ENCODE results near the gene ANAPC1.
"Not testable (repeated sequence)": the region's sequence is repeated elsewhere in the genome, so short reads cannot be mapped to it uniquely, and the experiment has no call there.

ANAPC1 gene

DNA sequence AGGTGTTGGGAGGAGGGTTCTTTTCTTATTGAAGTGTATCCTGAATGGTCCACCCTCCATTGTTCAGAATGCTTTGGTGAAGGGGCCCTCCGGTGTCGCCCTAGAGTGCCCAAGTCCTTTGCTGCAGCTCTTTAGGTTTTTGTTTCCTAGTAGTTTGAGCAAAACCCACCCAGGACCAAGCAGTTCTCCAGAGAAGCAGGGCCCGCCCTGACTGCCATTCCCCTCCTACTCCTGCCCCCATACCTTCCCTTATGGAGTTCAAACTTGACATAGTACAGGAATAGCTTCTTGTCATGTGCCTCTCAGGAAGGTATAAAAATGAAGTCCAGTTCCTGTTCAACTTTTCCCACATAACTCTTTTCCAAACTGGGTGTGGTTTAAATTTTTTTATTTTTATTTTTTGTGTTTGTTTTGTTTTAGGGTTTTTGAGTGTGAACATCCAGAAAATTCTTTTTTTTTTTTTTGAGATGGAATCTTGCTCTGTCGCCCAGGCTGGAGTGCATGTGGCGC is 20.0 kb upstream of the ANAPC1 start:
- no peak for DNase-seq

DNA sequence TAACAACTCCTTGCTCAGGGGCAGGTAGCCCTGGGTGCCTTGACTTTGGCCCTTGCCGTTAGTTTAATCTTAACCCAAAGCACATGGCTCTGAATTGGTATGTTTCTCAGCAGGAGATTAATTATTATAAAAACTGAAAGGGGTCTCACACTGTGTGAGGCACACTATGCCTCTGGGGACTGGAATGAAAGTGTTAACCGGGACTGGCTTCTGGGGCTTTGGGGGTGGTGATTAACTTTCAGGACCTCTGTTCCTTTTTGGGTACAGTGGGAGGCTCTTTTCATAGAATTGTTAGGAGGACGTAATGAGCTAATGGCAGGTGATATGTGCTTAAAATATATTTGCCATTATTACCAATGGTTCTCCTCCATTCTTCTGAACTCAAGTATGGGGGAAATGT is 19.5 kb upstream of the ANAPC1 start:
- DNase-seq: no peak

DNA sequence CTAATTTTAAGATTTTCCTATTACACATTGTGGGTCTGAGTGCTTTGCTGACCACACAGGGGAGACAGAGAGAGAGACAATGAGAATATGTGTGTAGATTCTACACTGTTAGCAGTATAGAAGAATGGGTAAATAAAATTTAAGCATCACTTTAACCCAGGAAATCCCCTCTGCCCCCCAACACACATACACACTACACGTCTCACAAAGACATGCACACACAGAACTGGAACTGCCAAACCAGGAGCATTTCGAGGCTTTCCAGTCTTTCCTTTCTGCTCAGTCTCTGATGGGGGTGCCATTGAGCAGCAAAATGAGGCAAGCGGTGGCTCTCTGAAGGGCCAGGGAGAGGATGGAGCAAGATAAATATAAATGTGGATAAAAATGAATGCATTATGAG is 16.9 kb upstream of the ANAPC1 start:
- peak in 4 of 14 donors; percentile 17 to 33 (median 20) for DNase-seq

DNA sequence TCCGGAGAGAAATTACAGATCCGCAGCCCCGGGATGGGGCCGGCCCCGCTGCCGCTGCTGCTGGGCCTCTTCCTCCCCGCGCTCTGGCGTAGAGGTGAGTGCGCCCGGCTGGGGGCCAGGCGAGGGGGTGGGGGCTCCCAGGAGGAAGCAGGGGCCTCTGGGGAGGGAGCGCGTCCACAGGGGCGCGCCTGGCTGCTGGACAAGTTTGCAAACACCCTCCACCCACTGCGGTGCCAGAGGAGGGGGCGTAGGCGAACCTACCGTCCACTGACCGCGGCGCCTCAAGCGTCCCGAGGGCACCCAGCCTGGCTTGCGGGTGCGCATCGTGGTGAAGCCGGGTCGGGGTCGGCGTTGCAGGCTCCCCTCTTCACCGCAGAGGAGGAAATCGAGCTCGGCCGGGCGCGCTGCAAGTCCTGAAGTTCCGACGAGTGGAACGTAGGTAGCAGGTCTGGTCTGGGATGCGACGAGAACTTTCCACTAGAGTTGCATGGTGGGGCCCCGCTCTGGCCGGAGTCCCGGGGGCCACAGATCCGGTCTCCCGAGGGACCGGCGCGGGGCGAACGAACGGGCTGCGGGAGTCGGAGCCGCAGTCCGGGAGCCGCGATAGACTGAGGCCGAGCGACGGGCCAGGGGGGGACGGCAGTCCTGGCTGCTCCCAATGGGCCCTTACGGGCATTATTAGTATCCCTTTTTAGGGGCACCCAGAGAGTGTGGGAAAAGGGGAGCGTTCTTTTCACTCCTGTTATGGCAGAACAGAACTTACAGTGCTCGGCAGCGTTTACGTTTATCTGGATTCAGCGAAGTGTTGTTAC is 14.9 kb upstream of the ANAPC1 start:
- DNase-seq: peak in 3 of 14 donors; percentile 53 to 71 (median 58)

- DNase-seq: peak in 13 of 14 donors; percentile 33 to 89 (median 81)
Observed at GRCh38 chr2:111897924-111898702, 14.1 kb upstream of the ANAPC1 start, which contains the start of gene MERTK. MERTK (plus strand) TSS chr2:111898607; CDS start chr2:111898736, 129 bp downstream.

GRCh38 chr2:111897630-111897923 is 13.6 kb upstream of the ANAPC1 start:
- DNase-seq: no peak

- no peak for DNase-seq
Observed at GRCh38 chr2:111896576-111896975, 12.6 kb upstream of the ANAPC1 start.

- DNase-seq: no peak
Observed at GRCh38 chr2:111896024-111896423, 12.0 kb upstream of the ANAPC1 start.

- DNase-seq: no peak
Observed at GRCh38 chr2:111884592-111884964, 585 bp upstream of the ANAPC1 start.

GRCh38 chr2:111872806-111873205 is 11.2 kb downstream of the ANAPC1 start:
- not testable (repeated sequence) for DNase-seq

DNA sequence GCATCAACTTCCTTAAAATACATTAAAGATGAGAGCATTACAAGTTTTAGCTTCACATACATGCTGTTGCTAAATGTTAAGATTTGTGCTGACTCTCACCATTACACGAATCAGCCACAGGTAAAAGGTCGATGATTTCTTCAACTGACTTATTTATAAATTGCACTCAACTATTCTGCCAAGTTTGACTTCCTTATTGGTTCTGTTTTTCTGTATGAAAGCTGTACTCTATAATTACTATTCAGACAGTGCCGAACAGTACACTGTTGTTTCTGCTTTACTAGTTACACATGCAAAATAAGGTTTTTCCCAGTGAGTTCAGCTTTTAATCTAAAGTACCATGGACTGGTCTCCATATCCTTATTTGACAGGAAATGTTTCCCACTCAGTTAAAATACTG is 18.9 kb downstream of the ANAPC1 start:
- DNase-seq: not testable (repeated sequence)

DNA sequence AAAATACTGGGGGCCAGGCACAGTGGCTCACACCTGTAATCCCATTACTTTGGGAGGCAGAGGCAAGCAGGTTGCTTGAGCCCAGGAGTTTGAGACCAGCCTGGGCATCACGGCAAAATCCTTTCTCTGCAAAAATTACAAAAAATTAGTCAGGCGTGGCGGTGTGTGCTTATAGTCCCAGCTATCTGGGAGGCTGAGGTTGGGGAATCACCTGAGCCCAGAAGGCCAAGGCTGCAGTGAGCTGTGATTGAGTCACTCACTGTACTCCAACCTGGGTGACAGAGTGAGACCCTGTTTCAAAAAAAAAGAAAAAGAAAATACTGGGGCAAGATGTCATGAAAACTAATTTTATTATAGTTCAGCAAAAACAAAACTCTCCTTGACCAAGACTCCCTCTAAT is 24.0 kb downstream of the ANAPC1 start:
- DNase-seq: not testable (repeated sequence)

DNA sequence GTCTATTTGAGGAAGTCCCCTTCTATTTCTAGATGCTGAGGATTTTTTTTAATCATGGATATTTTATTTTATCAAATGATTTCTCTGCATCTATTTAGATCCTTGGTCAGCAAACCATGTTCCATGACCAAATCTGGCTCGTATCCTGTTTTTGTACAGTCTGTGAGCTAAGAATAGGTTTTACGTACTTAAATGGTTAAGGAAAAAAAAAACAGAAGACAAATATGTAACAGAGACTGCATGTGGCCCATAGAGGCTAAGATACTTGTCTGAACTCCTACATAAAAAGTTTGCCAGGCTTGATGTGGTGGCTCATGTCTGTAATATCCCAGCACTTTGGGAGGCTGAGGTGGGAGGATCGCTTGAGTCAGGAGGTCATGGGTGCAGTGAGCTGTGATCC is 31.4 kb downstream of the ANAPC1 start:
- not testable (repeated sequence) for DNase-seq

DNA sequence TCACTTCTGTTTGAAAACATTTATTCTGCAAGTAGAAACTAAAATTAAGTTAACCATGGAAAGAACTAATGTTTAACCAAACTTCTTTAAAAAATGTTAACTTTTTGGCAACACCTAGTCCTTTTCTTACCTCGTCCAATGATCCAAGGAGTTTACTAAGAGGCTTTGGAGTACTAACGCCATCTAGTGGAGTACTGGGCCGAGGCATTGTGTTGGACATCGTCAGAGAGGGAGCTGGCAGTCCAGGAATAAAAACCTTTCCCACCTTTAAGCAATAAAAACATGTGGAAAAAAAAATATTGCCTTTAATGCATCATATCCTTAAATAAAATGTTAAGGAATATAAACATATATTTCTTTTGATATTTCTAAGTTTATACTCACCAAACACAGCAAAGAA is 33.3 kb downstream of the ANAPC1 start:
- peak in 1 of 14 donors; percentile 0 for DNase-seq

DNA sequence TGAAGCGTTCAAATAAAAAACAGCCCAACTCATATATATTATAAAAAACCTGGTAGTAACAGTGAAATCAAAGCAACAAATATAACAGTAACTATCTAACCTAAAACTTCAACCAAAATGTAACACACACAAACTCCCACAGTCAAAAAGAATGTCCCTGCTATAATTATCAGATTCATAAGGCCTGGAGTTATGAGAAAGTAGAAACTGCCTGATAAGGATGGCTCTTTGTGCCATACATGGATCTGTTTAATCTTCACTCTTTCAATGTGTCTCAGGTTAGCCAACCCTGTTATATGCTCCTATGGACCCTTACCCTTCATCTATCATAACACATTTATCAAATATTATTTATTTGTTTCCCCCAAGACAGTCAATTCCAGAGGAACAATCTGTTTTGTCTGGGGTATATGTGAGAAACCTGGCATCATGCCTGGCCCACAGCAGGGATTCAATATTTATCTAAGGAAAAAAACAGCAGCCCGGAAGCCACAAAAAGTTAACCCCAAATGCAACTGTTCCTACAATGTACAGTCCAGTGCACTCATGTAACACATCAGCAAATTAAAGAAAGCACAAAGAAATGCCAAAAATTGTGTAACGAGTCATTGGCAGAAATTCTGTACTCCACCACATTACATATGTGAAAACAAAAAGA is 44.2 kb downstream of the ANAPC1 start:
- not testable (repeated sequence) for DNase-seq

DNA sequence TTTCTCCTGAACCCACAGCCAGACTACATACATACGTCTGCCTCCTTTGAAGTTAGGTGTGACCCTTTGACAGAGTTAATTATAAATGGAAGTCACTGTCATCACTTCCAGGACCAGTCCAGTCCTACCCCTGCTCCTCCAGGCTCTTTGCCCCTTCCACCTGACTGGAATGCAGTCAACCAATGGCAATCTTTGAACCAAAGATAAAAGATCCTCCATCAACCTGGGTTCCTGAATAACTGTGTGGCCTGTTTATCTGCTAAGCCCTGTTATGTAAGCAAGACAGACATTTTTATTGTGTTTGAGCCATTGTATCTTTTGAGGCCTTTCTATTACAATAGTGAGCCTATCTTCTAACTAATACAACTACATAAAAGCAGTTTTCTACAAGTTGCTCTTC is 45.0 kb downstream of the ANAPC1 start:
- not testable (repeated sequence) for DNase-seq

DNA sequence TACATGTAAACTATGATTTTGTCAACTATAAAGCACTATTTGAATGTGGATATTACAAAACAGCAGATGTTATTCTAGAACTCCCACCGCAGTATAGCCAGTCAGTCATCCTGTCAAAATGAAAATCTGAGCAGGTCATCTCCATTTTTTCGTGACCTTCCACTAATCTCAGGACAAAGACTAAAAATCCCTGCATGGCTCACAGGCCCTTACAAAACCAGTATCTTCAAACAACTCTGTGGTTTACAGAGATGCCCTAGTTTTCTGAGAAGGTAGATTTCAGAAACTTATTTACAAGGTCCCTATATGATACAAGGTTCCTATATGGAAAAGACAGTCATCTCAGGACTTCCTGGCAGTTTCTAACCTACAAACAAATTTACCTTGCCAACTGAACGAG is 49.8 kb downstream of the ANAPC1 start:
- not testable (repeated sequence) for DNase-seq

DNA sequence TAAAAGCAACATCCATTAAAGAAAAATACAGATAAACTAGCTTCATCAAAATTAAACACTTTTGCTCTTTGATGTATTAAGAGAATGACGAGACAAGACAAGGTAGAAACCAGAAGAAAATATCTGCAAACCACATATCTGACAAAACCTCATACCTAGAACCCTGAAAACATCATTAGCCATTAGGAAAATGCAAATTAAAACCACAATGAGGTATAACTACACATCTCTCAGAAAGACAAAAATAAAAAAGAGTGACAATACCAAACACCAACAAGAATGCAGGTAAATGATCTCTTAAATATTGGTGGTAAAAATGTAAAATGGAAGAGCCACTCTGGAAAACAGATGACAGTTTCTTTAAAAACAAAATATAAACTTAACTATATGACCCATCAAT is 53.5 kb downstream of the ANAPC1 start:
- not testable (repeated sequence) for DNase-seq

DNA sequence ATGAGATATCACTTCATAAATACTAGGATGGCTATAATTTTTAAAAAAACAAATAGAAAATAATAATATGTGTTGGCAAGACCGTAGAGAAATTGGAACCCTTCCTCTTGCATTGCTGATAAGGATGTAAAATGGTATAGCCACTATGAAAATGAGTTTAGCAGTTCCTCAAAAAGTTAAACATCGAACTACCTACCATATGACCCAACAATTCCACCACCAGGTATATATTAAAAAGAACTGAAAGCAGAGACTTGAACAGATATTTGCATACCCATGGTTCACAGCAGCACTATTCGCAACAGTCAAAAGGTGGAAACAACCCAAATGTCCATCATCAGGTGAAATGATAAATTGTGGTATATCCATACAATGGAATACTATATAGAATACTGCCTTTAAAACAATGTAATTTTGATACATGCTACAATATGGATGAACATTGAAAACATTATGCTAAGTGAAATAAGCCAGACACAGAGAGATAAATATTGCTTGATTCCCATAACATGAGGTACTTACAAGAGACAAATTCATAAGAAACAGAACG is 55.7 kb downstream of the ANAPC1 start:
- DNase-seq: not testable (repeated sequence)

- not testable (repeated sequence) for DNase-seq
Observed at GRCh38 chr2:111812970-111813622, 70.9 kb downstream of the ANAPC1 start.

- not testable (repeated sequence) for DNase-seq
Observed at GRCh38 chr2:111790633-111791032, 93.4 kb downstream of the ANAPC1 start.

- not testable (repeated sequence) for DNase-seq
Observed at GRCh38 chr2:111784081-111784480, 99.9 kb downstream of the ANAPC1 start.

All from C1 segment of cervical spinal cord (tissue), 14 donors.